GM19043 (cell line): ENCODE results near the gene EBNA1BP2.
"Not testable (repeated sequence)": the region's sequence is repeated elsewhere in the genome, so short reads cannot be mapped to it uniquely, and the experiment has no call there.

Experiments
- ATAC-seq: cut with Tn5 transposase; IDR thresholded peaks from one replicate; pipeline ENCODE4 v1.9.1; 2021; ENCODE audit warnings: low read depth; ENCODE audit not compliant: unreplicated experiment

Gene EBNA1BP2

GRCh38 chr1:43171876-43172526, at the start of gene EBNA1BP2, which contains the start of gene CFAP57:
Gene EBNA1BP2 (minus strand): TSS chr1:43172290. CDS start chr1:43172118, 172 bp downstream.
Gene CFAP57 (plus strand): TSS chr1:43172330. CDS start chr1:43172754, 424 bp downstream.
- ATAC-seq: peak; percentile 91

GRCh38 chr1:43221797-43222196, 49.7 kb upstream of the EBNA1BP2 start:
- no peak for ATAC-seq

GRCh38 chr1:43220905-43221778, 49.1 kb upstream of the EBNA1BP2 start:
- peak; percentile 77 for ATAC-seq

GRCh38 chr1:43217747-43218146, 45.7 kb upstream of the EBNA1BP2 start:
- no peak for ATAC-seq

GRCh38 chr1:43214501-43215444, 42.7 kb upstream of the EBNA1BP2 start:
- ATAC-seq: no peak

- ATAC-seq: not testable (repeated sequence)
Measured at GRCh38 chr1:43208277-43208676, 36.2 kb upstream of the EBNA1BP2 start.

GRCh38 chr1:43207229-43207853, 35.3 kb upstream of the EBNA1BP2 start:
- no peak for ATAC-seq

GRCh38 chr1:43206600-43207228, 34.6 kb upstream of the EBNA1BP2 start:
- ATAC-seq: no peak

- ATAC-seq: no peak
Measured at GRCh38 chr1:43205671-43206070, 33.6 kb upstream of the EBNA1BP2 start.

GRCh38 chr1:43204394-43204793, 32.3 kb upstream of the EBNA1BP2 start:
- ATAC-seq: no peak

- ATAC-seq: no peak
Measured at GRCh38 chr1:43203859-43204258, 31.8 kb upstream of the EBNA1BP2 start.

GRCh38 chr1:43199093-43199726, 27.1 kb upstream of the EBNA1BP2 start:
- peak; percentile 77 for ATAC-seq

- ATAC-seq: no peak
Measured at GRCh38 chr1:43197343-43198127, 25.4 kb upstream of the EBNA1BP2 start.

- ATAC-seq: no peak
Measured at GRCh38 chr1:43194509-43194908, 22.4 kb upstream of the EBNA1BP2 start.

GRCh38 chr1:43188106-43188505, 16.0 kb upstream of the EBNA1BP2 start:
- ATAC-seq: no peak

- no peak for ATAC-seq
Measured at GRCh38 chr1:43184995-43185394, 12.9 kb upstream of the EBNA1BP2 start.

- ATAC-seq: no peak
Measured at GRCh38 chr1:43184388-43184787, 12.3 kb upstream of the EBNA1BP2 start.

- no peak for ATAC-seq
Measured at GRCh38 chr1:43177691-43178090, 5.6 kb upstream of the EBNA1BP2 start.
